IPS-NIHi7 (cell line): ENCODE results near the gene CMKLR1.

Experiments used
- DNase-seq: peaks from one replicate; pipeline ENCODE4 v3.0.0; 2012; ENCODE audit warnings: mixed read lengths; ENCODE audit errors: extremely low spot score

The CMKLR1 gene

DNA sequence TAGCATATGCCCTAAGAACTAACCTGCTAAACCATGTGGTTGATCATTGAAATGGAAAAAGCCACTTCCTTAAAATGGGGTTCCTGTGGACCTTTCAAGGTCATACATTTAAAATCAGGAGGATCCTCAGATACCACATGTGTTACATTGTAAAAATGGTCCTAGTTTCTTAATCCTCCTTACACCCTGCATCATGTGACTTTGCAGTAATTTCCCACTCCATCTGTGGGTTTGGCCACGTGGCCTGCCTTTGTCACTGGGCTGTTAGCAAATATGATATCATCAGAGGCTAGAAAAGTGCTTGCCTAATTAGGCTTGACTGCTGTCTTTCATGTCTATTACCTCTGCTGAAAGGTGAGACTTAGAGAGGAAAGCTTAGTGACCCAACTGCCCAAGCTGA is 70.7 kb downstream of the CMKLR1 start:
- DNase-seq, result no peak

DNA sequence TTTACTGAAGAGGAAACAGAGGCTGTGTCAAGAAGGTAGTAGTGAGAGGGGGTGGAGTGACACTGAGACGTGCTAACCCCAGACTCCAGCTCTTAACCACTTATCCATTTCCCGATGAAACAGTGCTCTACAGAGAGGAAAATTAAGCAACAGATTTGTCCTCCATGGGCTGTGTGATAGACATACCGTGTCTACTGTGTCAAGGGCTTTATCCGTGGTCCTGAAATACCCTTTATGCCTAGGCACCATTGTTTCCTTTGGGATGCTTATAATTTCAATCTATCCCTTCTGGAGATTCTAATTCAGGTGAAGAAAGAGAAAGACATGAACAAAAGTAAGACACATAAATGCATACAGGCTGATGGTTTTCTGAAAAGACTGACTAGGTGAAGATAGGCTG is 71.7 kb downstream of the CMKLR1 start:
- DNase-seq, result no peak

GRCh38 chr12:108266131-108266530 is 73.0 kb downstream of the CMKLR1 start:
- no peak for DNase-seq

- DNase-seq, result no peak
Observed at GRCh38 chr12:108265505-108265904, 73.6 kb downstream of the CMKLR1 start.

DNA sequence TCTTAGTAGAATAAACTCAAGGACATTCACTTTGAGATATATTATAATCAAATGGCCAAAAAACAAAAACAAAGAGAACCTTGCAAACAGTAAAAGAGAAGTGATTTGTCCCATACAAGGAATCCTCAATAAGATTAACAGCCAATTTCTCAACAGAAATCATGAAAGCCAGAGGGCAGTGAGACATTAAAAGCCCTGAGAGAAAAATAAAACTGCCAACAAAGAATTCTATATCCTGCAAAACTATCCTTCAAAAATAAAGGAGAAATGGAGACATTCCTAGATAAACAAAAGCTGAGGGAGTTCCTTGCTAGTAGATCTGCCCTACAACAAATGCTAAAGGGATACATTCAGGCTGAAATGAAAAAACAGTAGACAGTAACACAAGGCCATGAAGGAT is 78.1 kb downstream of the CMKLR1 start:
- no peak for DNase-seq

- no peak for DNase-seq
Observed at GRCh38 chr12:108260039-108260438, 79.1 kb downstream of the CMKLR1 start.

- no peak for DNase-seq
Observed at GRCh38 chr12:108257610-108258106, 81.5 kb downstream of the CMKLR1 start.

GRCh38 chr12:108257004-108257403 is 82.1 kb downstream of the CMKLR1 start:
- DNase-seq, result no peak

DNA sequence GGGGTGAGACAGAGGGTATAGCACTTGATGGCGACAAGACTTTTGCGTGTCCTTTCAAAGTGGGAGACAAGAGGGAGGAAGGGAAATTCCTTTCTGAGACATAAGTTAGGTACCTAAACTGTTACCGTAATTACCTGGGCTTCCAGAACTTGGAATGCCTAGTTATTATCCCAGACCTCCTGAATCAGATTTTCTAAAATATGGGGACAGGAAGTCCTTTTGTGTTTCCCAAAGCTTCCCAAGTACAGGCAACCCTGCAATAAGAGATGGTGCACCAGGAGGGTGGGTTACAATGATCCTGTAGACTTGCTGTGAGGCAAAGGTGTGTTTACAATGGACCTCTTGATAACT is 83.9 kb downstream of the CMKLR1 start:
- no peak for DNase-seq

GRCh38 chr12:108254517-108255251 is 84.4 kb downstream of the CMKLR1 start:
- no peak for DNase-seq

GRCh38 chr12:108254030-108254429 is 85.1 kb downstream of the CMKLR1 start:
- DNase-seq, result no peak

DNA sequence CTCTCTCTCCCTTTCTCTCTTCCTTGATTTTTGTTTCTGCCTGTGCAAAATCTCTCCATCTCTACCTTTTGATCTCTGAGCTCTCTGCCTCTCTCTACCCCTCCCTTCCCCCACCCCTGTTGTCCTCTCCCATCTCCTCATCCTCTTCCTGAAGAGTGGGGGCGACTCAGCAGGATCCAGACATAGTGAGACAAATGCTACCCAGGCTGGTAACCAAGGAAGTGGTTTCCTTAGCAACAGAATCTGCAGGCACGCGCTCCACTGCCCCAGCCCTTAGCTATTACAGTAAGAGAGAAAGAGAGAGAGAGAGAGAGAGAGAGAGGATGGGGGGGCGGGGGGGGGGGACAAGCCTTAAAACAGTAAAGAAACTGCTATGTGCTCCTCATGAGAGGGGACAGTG is 85.6 kb downstream of the CMKLR1 start:
- peak; percentile 58 for DNase-seq

GRCh38 chr12:108252523-108252922 is 86.6 kb downstream of the CMKLR1 start:
- DNase-seq, result no peak

GRCh38 chr12:108248011-108248410 is 91.1 kb downstream of the CMKLR1 start:
- no peak for DNase-seq

DNA sequence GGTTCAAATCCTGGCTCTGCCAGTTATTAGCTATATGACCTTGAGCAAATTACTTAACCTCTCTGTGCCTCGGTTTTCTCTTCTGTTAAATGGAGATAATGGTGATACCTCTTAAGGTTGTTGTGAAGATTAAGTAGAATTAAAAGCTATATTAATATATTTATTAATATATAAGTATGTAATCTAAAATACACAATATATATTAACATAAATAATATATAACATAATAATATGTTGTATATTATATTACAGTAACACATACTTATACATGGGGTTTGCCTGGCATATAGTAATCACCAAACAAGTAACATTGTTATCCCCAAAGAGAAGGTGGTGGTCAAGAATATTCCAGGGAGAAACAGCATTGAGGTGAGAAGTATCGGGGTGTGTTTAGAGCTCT is 92.0 kb downstream of the CMKLR1 start:
- no peak for DNase-seq

DNA sequence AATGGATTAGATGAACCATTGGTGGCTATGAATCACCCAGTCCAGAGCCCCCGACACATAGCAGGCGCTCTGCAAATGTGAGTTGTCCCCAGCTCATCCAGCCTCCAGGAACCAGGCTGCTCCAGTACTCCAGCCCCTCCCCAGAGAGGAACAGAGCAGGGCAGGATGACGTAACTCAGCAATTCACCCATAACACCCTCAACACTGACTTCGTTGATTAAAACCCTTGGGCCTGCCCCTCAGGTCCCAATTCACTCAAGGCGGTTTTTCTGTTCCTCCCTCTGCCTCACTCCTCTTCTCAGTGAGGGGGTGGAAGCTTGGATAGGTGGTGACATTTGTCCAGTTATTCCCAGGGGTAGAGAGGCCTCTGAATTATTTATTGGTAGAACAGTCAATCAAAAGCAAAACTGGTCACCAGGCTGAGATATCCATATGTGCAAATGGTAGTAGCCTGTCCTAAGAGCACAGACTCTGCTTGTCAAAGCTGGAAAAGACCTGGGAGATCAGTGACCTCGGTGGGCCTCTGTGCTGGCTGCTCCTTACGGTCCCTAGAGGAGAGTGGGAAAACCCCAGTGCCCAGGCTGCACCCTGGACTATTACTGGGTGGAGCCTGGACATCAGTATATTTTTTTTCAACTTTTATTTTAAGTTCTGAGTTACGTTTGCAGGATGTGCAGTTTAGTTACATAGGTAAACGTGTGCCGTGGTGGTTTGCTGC is 97.0 kb downstream of the CMKLR1 start:
- DNase-seq, result peak; percentile 31

DNA sequence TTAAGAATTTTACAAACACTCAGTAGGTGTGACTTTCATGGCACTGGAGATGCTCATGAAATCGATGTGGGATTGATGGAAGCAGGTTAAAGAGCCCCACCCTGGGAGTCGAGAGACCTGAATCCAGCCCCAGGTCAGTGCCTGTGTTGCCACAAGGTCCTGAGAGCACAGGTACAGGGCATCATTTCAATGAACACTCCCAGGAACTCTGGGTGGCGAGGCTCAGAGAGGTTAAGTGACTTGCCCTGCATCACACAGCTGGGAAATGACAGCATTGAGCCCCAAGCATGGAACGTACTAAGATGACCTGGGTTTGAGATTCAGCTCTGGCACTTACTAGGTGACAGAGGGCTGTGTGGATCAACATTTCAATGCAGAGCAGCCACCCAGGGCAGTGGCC is 98.2 kb downstream of the CMKLR1 start:
- DNase-seq, result no peak

DNA sequence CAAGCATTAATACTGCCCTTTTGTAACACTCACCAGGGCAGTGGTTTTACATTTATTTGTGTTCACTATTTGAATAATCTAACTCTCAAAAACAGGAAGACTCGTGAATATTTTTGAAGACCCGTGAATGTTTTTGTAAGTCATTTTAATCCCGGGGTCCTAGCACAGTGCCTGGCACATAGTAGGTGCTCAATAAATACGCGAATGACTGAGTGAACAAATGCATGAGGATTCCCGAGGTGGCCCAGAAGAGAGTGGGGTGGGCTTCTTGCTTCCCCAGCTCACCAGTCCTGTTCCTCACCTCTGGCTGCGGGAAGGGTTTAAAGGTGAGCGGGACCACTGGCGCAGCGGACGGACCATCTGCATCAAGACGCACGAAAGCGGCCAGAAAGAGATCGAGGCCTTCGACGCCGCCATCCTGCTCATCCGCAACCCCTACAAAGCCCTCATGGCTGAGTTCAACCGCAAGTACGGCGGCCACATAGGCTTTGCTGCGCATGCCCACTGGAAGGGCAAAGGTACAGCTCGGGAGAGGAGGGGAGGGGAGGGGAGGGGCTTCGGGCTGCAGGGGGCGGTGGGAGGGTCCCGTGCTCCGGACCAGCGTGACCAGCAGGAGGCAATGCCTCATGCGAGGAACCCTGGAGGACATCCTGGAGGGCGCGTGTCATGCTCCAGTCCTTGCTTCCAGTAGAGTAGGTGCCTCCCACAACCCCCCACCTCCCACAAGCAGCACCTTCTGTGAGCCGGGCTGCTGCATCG is 98.9 kb downstream of the CMKLR1 start:
- DNase-seq, result peak; percentile 69

- no peak for DNase-seq
Observed at GRCh38 chr12:108239378-108239777, 99.7 kb downstream of the CMKLR1 start.

GRCh38 chr12:108238474-108238873 is 100.6 kb downstream of the CMKLR1 start:
- DNase-seq, result no peak
